Mesothelial cell of epicardium (in vitro differentiated cells): Measurements from ENCODE around the gene SART1. TPM values are rescaled to one million over a fixed set of nuclear protein-coding genes. Genes with fewer than 3 reads are reported as not detected.

Experiments
- DNase-seq, 2 experiments: peaks; one replicate each; pipeline ENCODE4 v3.0.0; 2021; ENCODE audit warnings: low spot score in 2 of 2; ENCODE audit not compliant: unreplicated experiment in 2 of 2
- H3K27ac Mint-ChIP-seq: 2 replicates; pipeline ENCODE4 v1.8.0; 2021; ENCODE audit warnings: mixed read lengths
- H3K27me3 Mint-ChIP-seq: 2 replicates; pipeline ENCODE4 v1.8.0; 2021; ENCODE audit warnings: low read depth, mixed read lengths
- H3K36me3 Mint-ChIP-seq: 2 replicates; pipeline ENCODE4 v1.8.0; 2021; ENCODE audit warnings: mixed read lengths
- H3K4me1 Mint-ChIP-seq: 2 replicates; pipeline ENCODE4 v1.8.0; 2021; ENCODE audit warnings: mixed read lengths
- H3K4me3 Mint-ChIP-seq: 2 replicates; pipeline ENCODE4 v1.8.0; 2021; ENCODE audit warnings: mild to moderate bottlenecking, moderate library complexity, mixed read lengths
- H3K9me3 Mint-ChIP-seq: 2 replicates; pipeline ENCODE4 v1.8.0; 2021; ENCODE audit warnings: mixed read lengths
- total RNA-seq: library from RNA; stranded (reverse); gene quantifications from 3 replicates; pipeline ENCODE4 v1.2.1, GENCODE V29; 2021
- TF ChIP-seq, protein P1 (sequence below): fragments of 200-600 bp; sonication (generic); IDR thresholded peaks from one replicate; pipeline ENCODE4 v1.5.0; 2021; ENCODE audit warnings: antibody characterized with exemption; ENCODE audit not compliant: unreplicated experiment

SART1 gene
- total RNA-seq, 1 donor from 2014 or later = 54.4 TPM

DNA sequence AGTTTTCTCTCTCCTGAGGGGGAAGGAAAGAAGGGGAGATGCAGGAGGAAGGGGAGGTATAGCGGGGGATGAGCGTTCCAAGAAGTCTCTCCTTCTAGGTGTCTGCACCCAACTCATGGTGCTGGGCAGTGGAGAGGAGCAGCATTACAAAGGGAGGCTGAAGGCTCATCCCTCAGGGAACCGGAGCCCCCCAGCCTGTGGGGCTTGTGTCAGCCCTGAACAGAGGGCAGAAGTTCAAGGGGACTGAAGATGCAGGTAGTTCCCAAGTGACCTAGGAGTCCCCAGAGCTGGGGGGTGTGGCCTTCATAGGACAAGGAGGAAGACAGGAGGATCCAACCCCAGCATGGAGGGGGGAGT, 44.5 kb upstream of the SART1 start:
- Mint-ChIP-seq H3K4me3 (peak overlapping the region; percentile 80), H3K27me3 (no peaks in the 10 kb centered on the region), H3K9me3 (no peaks in the 10 kb centered on the region), H3K27ac (peak overlapping the region; percentile 81), H3K36me3 (peaks cover 5% of the 10 kb centered on the region), H3K4me1 (peaks cover 33% of the 10 kb centered on the region)
- TF ChIP-seq, protein P1, sequence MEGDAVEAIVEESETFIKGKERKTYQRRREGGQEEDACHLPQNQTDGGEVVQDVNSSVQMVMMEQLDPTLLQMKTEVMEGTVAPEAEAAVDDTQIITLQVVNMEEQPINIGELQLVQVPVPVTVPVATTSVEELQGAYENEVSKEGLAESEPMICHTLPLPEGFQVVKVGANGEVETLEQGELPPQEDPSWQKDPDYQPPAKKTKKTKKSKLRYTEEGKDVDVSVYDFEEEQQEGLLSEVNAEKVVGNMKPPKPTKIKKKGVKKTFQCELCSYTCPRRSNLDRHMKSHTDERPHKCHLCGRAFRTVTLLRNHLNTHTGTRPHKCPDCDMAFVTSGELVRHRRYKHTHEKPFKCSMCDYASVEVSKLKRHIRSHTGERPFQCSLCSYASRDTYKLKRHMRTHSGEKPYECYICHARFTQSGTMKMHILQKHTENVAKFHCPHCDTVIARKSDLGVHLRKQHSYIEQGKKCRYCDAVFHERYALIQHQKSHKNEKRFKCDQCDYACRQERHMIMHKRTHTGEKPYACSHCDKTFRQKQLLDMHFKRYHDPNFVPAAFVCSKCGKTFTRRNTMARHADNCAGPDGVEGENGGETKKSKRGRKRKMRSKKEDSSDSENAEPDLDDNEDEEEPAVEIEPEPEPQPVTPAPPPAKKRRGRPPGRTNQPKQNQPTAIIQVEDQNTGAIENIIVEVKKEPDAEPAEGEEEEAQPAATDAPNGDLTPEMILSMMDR = no peak
- no peak for DNase-seq

DNA sequence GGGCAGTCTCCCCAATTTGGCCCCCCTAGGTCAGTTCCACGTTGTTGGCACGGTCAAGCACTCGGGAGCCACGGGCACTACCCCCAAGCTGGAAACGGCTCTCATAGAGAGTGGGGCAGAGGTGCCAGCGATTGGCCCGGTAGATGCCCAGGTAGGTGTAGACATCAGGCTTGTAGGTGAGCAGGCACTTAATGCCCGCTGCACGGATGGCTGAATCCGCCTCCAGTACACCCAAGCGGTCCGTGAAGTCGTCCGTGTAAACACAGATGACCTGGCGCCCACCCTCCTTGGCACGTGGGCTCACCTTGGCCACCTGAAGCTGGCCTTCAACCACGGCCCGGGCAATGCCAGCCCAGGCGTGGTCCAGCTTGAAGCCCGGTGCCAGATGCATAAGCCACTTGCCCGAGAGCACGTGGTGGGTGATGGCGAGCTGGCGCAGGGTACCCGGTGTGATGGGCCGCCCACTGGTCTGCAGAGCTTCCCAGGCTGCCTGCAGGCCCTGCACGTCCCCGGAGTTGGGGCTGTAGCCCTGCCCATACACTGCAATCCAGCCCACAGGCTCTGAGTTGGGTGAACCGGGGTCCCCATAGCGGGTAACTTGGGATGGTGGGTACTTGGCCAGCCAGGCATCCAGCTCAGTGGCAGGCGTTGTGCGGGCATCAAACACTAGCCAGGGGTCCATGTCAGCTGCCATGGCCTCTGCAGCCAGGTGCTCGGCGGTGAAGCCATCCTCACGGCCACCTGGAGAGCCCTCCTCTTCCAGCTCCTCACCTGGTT, 43.9 kb upstream of the SART1 start:
- TF ChIP-seq, protein P1 = no peak
- peaks cover 11% of the 10 kb centered on the region for H3K36me3 Mint-ChIP-seq
- H3K9me3 Mint-ChIP-seq = no peaks in the 10 kb centered on the region
- no peak for DNase-seq
- H3K27ac Mint-ChIP-seq = peak overlapping the region; percentile 81
- H3K4me3 Mint-ChIP-seq = peak overlapping the region; percentile 80
- no peaks in the 10 kb centered on the region for H3K27me3 Mint-ChIP-seq
- peaks cover 33% of the 10 kb centered on the region for H3K4me1 Mint-ChIP-seq

DNA sequence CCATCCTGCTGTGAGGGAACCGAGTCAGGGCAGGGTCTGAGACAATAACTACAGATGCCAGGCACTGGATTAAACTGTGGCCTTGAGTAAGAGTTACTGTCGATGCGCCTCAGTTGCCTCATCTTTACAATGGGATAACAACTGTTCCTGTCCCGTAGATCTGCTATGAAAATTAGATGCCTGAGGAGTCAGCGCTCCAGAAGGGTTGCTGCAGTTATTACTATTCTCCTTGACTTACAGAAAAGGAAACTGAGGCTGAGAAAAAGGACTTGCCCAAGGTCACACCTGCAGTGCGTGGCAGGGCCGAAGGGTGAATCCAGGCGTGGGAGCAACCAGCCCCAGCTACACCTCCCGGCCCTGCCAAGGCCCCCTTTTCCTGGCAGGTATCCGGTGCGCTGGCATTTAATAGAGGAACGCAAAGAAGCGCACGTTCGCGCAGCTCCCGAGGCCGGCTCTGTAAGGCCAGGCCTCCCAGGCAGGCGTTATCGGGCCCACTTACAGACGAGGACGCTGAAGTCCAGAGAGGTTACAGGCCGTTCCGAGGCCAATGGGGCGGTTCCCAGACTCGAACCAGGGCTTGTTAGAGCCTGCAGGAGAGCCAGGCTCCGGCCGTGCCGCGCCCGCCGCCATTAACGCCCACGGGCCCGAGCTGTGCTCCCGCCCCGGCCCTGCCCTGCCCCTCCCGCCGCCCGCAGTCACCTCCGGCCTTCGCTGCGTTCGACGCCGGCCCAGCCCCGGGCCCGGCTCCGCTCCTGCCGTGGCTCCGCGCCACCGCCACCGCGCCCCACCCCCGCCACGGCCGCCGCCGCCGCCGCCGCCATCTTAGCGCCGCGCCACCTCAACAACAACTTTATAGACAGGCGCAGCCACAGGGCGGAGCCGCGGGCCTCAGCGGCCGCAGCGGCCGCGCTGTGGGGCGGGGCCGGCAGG, 43.1 kb upstream of the SART1 start, which contains the start of gene C11orf68:
C11orf68 (minus strand) TSS at position 852 of the 930 bp plus-strand sequence; CDS start at position 821, 31 bp downstream.
- no peaks in the 10 kb centered on the region for H3K27me3 Mint-ChIP-seq
- H3K4me1 Mint-ChIP-seq = peaks cover 33% of the 10 kb centered on the region
- H3K9me3 Mint-ChIP-seq = no peaks in the 10 kb centered on the region
- peak within 1 kb of the TSS; percentile 77 for H3K27ac Mint-ChIP-seq
- peak within 1 kb of the TSS; percentile 86 for H3K4me3 Mint-ChIP-seq
- TF ChIP-seq, protein P1 = no peak
- DNase-seq = peak in 1 of 2 experiments; percentile 44
- peaks cover 18% of the 10 kb centered on the region for H3K36me3 Mint-ChIP-seq

DNA sequence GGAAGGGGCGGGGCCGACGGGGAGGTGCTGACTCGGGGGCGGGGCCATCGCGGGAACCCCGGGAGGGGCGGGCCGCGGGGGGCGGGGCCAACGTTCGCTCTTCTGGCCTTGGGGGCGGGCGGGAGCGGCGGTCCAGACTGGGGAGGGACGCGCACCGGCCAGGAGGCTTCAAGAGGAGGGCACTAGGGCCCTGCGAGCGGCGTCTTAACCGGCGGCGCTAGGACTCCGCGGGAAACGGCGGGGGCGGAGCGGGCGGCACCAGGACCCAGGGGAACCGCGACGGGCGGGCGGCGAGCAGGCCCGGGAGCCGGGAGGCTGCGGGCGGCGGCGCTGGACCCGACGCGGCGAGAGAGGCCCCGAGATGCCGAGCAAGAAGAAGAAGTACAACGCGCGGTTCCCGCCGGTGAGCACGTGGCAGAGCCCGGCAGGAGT, 42.4 kb upstream of the SART1 start, which contains the start of gene DRAP1:
DRAP1 (plus strand) TSS at position 286 of the 432 bp plus-strand sequence; CDS start at position 362, 76 bp downstream.
- H3K4me1 Mint-ChIP-seq = peaks cover 33% of the 10 kb centered on the region
- no peaks in the 10 kb centered on the region for H3K27me3 Mint-ChIP-seq
- TF ChIP-seq, protein P1 = no peak
- no peaks in the 10 kb centered on the region for H3K9me3 Mint-ChIP-seq
- H3K36me3 Mint-ChIP-seq = peaks cover 18% of the 10 kb centered on the region
- peak within 1 kb of the TSS; percentile 86 for H3K4me3 Mint-ChIP-seq
- H3K27ac Mint-ChIP-seq = peak within 1 kb of the TSS; percentile 77
- DNase-seq = peak; percentile 98 to 100

DNA sequence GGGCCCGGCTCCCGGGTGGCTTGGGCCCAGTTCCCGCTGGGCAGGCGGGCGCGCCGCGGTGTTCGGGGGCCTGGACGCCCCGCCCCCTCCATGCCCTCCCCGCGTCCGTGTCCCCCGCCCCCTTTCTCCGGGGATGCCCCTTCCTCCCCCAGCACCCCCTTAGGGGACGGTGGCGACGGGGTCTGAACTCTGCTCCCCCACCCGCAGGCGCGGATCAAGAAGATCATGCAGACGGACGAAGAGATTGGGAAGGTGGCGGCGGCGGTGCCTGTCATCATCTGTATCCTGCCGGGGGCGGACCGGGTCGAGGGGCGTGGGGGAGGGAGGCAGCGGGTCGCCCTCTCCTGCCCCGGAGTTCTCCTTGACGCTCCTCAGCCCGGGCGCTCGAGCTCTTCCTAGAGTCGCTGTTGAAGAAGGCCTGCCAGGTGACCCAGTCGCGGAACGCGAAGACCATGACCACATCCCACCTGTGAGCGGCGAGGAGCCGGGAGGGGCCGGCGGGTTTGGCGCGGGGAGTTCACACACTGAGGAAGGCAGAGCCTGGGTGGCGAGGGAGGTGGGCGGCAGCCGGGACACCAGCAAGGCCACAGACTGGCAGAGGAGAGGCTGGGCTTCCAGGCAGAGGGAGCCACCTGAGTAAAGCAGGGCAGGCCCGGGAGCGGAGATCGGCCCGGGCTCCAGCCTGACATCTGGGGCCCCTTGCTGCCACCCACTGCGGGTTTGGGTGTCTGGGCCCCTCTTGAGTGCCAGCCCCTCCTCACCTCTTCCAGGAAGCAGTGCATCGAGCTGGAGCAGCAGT, 41.8 kb upstream of the SART1 start:
- TF ChIP-seq, protein P1 = no peak
- H3K27ac Mint-ChIP-seq = peak overlapping the region; percentile 77
- H3K4me1 Mint-ChIP-seq = peaks cover 31% of the 10 kb centered on the region
- DNase-seq = peak in 1 of 2 experiments; percentile 62
- H3K9me3 Mint-ChIP-seq = no peaks in the 10 kb centered on the region
- no peaks in the 10 kb centered on the region for H3K27me3 Mint-ChIP-seq
- peak overlapping the region; percentile 86 for H3K4me3 Mint-ChIP-seq
- peaks cover 18% of the 10 kb centered on the region for H3K36me3 Mint-ChIP-seq
